IPS DF 6.9 (cell line): ENCODE measurements around the gene RUVBL1.

Source experiments
- DNase-seq: peaks from one replicate; pipeline ENCODE4 v3.0.0-alpha.2; 2013; ENCODE audit warnings: low read depth, low spot score
- H3K27ac ChIP-seq: one replicate; pipeline ENCODE4 v1.5.1; 2013; ENCODE audit warnings: low read length, control low read depth
- H3K27me3 ChIP-seq: 2 replicates; pipeline ENCODE4 v1.6.1; 2013; ENCODE audit warnings: mild to moderate bottlenecking, low read length; ENCODE audit not compliant: control insufficient read depth, insufficient read depth
- H3K36me3 ChIP-seq: 2 replicates; pipeline ENCODE4 v1.6.1; 2013; ENCODE audit warnings: low read length; ENCODE audit not compliant: control insufficient read depth, insufficient read depth
- H3K4me1 ChIP-seq: 2 replicates; pipeline ENCODE4 v1.6.1; 2013; ENCODE audit warnings: low read length; ENCODE audit not compliant: control insufficient read depth, insufficient read depth
- H3K4me3 ChIP-seq: 2 replicates; pipeline ENCODE4 v1.5.1; 2013; ENCODE audit warnings: mild to moderate bottlenecking, low read length
- H3K9me3 ChIP-seq: 2 replicates; pipeline ENCODE4 v1.6.1; 2013; ENCODE audit warnings: low read length, inconsistent platforms; ENCODE audit not compliant: control insufficient read depth, insufficient read depth
- WGBS: extraction: QIAGEN DNeasy Blood & Tissue Kit; methylation state at CpG from one replicate; pipeline ENCODE4 v1.1.7; 2013; ENCODE audit warnings: mixed read lengths, missing lambda C conversion rate; ENCODE audit not compliant: insufficient read length, insufficient coverage; 5-methylcytosine and 5-hydroxymethylcytosine counted together

Gene RUVBL1

GRCh38 chr3:128143496-128143895 is 19.9 kb upstream of the RUVBL1 start:
- DNase-seq, result no peak
- no peaks in the 10 kb centered on the region for H3K36me3 ChIP-seq
- H3K4me1 ChIP-seq, result no peaks in the 10 kb centered on the region
- H3K4me3 ChIP-seq, result no peak overlapping the region
- H3K27me3 ChIP-seq, result no peaks in the 10 kb centered on the region
- no peaks in the 10 kb centered on the region for H3K9me3 ChIP-seq
- no CpG with 5 or more reads among the region's 4 CpGs for WGBS
- H3K27ac ChIP-seq, result no peak overlapping the region

- WGBS, result no CpG with 5 or more reads among the region's 3 CpGs
- no peak overlapping the region for H3K4me3 ChIP-seq
- no peaks in the 10 kb centered on the region for H3K27me3 ChIP-seq
- H3K36me3 ChIP-seq, result no peaks in the 10 kb centered on the region
- H3K4me1 ChIP-seq, result no peaks in the 10 kb centered on the region
- DNase-seq, result peak; percentile 31
- H3K9me3 ChIP-seq, result no peaks in the 10 kb centered on the region
- no peak overlapping the region for H3K27ac ChIP-seq
Observed at GRCh38 chr3:128133273-128133883, 9.8 kb upstream of the RUVBL1 start.

- no peak overlapping the region for H3K27ac ChIP-seq
- no peaks in the 10 kb centered on the region for H3K9me3 ChIP-seq
- H3K27me3 ChIP-seq, result no peaks in the 10 kb centered on the region
- no peak for DNase-seq
- no CpG with 5 or more reads among the region's 7 CpGs for WGBS
- no peaks in the 10 kb centered on the region for H3K36me3 ChIP-seq
- no peak overlapping the region for H3K4me3 ChIP-seq
- H3K4me1 ChIP-seq, result no peaks in the 10 kb centered on the region
Observed at GRCh38 chr3:128131897-128132646, 8.5 kb upstream of the RUVBL1 start.

GRCh38 chr3:128128251-128128650 is 4.6 kb upstream of the RUVBL1 start:
- no peak for DNase-seq
- Histone ChIP-seq H3K36me3 (no peaks in the 10 kb centered on the region), H3K4me3 (no peak overlapping the region), H3K9me3 (no peaks in the 10 kb centered on the region), H3K27me3 (no peaks in the 10 kb centered on the region), H3K27ac (no peak overlapping the region), H3K4me1 (no peaks in the 10 kb centered on the region)
- no CpG with 5 or more reads among the region's 1 CpG for WGBS

DNA sequence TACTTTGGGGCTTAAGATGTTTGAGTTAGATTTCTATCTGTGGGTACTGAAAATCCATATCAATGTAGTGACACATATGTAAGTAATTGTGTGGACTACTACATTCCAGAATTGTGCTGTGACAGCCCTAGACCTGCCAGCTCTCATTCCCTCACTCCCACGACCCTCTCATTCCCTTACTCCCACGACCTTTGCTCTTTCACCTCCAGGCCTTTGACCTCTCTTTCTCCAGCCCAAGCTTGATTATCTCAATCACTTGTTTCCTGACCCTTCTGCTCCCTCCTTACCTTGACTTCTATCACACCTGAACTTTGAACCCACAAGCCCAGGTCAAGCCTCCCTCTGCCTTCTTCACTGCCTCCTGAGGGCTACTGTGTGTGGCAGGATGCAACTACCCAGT is 3.6 kb upstream of the RUVBL1 start:
- no peak overlapping the region for H3K27ac ChIP-seq

DNA sequence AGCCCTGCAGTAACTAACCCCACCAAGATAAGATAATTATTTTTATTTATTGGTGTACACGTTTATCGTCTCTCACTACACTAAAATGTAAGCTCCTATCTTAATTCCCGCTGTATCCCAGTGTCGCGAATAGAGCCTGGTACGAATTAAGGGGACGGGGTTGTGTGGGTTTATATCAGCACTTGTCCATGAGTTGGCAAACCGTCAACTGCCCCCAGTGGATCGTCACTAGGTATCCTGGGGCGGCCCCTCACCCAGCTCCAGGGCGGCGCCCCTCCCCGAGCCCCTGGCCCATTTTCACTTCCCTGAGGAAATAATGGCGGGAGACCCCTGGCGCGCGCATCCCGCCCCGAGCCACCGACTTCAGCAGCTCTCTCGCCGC is 465 bp downstream of the RUVBL1 start:
- Histone ChIP-seq H3K4me3 (peak overlapping the region; percentile 81), H3K4me1 (no peaks in the 10 kb centered on the region), H3K27ac (no peak overlapping the region), H3K36me3 (peaks cover 4% of the 10 kb centered on the region; the same call in 1 of the 2 replicates), H3K9me3 (no peaks in the 10 kb centered on the region), H3K27me3 (no peaks in the 10 kb centered on the region)
- WGBS, result no CpG with 5 or more reads among the region's 22 CpGs
- DNase-seq, result no peak

More for the DNA sequence above, 3.6 kb upstream of the RUVBL1 start:
- WGBS, result 100% methylated on average over 1 of the region's 2 CpGs
- Histone ChIP-seq H3K9me3 (no peaks in the 10 kb centered on the region), H3K36me3 (no peaks in the 10 kb centered on the region), H3K4me3 (no peak overlapping the region), H3K4me1 (no peaks in the 10 kb centered on the region), H3K27me3 (no peaks in the 10 kb centered on the region)
- no peak for DNase-seq

DNA sequence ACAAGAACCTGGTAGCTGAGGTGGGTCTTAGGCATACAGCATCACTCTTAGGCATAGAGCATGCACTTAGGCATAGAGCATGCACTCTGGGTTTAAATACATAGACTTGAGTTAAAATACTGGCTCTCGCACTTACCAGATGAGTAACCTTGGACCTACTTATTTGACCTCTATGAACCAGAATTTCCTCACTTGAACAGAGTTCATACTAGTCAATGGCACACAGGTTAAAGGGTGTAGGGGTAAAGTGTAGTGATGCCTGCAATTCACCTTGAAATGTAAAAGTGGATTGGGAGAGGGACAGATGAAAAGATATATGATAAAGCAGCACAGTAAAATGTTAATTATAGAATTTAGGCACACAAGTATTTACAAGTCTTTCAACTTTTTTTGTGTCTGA is 1.6 kb downstream of the RUVBL1 start:
- Histone ChIP-seq H3K27me3 (no peaks in the 10 kb centered on the region), H3K9me3 (no peaks in the 10 kb centered on the region), H3K27ac (no peak overlapping the region), H3K4me3 (no peak overlapping the region), H3K36me3 (peaks cover 7% of the 10 kb centered on the region; the same call in 1 of the 2 replicates), H3K4me1 (no peaks in the 10 kb centered on the region)
- DNase-seq, result no peak
- no CpG with 5 or more reads among the region's 1 CpG for WGBS

GRCh38 chr3:128113817-128114794 is 9.5 kb downstream of the RUVBL1 start:
- WGBS, result no CpG with 5 or more reads among the region's 9 CpGs
- no peak for DNase-seq

GRCh38 chr3:128112357-128112968 is 11.1 kb downstream of the RUVBL1 start:
- DNase-seq, result no peak
- Histone ChIP-seq H3K36me3 (peaks cover 19% of the 10 kb centered on the region), H3K27me3 (no peaks in the 10 kb centered on the region), H3K9me3 (no peaks in the 10 kb centered on the region), H3K4me1 (no peaks in the 10 kb centered on the region), H3K27ac (no peak overlapping the region), H3K4me3 (no peak overlapping the region)
- WGBS, result no CpG with 5 or more reads among the region's 7 CpGs

More at GRCh38 chr3:128113817-128114794, 9.5 kb downstream of the RUVBL1 start:
- H3K4me1 ChIP-seq, result no peaks in the 10 kb centered on the region
- H3K27me3 ChIP-seq, result no peaks in the 10 kb centered on the region
- no peak overlapping the region for H3K4me3 ChIP-seq
- H3K9me3 ChIP-seq, result no peaks in the 10 kb centered on the region
- H3K27ac ChIP-seq, result no peak overlapping the region
- peaks cover 20% of the 10 kb centered on the region for H3K36me3 ChIP-seq

- Histone ChIP-seq H3K4me3 (no peak overlapping the region), H3K9me3 (no peaks in the 10 kb centered on the region), H3K36me3 (peaks cover 16% of the 10 kb centered on the region), H3K27me3 (no peaks in the 10 kb centered on the region), H3K4me1 (no peaks in the 10 kb centered on the region), H3K27ac (no peak overlapping the region)
- no peak for DNase-seq
- WGBS, result no CpG with 5 or more reads among the region's 5 CpGs
Observed at GRCh38 chr3:128111147-128111546, 12.5 kb downstream of the RUVBL1 start.
